Smooth muscle cell (in vitro differentiated cells): ENCODE measurements around the gene NAT9. TPM values are rescaled to one million over a fixed set of nuclear protein-coding genes. Genes with fewer than 3 reads are reported as not detected.

Experiments
- DNase-seq: peaks from one replicate; lab custom pipeline; 2025; ENCODE audit not compliant: unreplicated experiment; lab: John Stamatoyannopoulos, UW
- H2AFZ ChIP-seq: fragments of 200-600 bp; sonication (generic); 2 replicates; pipeline ENCODE4 v1.6.0; 2016; ENCODE audit warnings: antibody characterized with exemption, low read depth, mild to moderate bottlenecking
- H3F3A ChIP-seq: fragments of 200-600 bp; sonication (generic); 2 replicates; pipeline ENCODE4 v1.6.0; 2017; ENCODE audit warnings: antibody characterized with exemption, low read depth
- H3K27ac ChIP-seq: fragments of 200-600 bp; sonication (generic); 2 replicates; pipeline ENCODE4 v1.5.1; 2016; ENCODE audit warnings: low read depth, mild to moderate bottlenecking
- H3K27me3 ChIP-seq: fragments of 200-600 bp; sonication (generic); 2 replicates; pipeline ENCODE4 v1.6.1; 2016; ENCODE audit warnings: low read depth, mild to moderate bottlenecking
- H3K36me3 ChIP-seq: fragments of 200-600 bp; sonication (generic); 2 replicates; pipeline ENCODE4 v1.5.1; 2016; ENCODE audit warnings: low read depth
- H3K4me1 ChIP-seq: fragments of 200-600 bp; sonication (generic); 2 replicates; pipeline ENCODE4 v1.5.1; 2016; ENCODE audit warnings: low read depth
- H3K4me2 ChIP-seq: fragments of 200-600 bp; sonication (generic); 2 replicates; pipeline ENCODE4 v1.6.0; 2016; ENCODE audit warnings: mild to moderate bottlenecking
- H3K4me3 ChIP-seq: fragments of 200-600 bp; sonication (generic); 2 replicates; pipeline ENCODE4 v1.5.1; 2016; ENCODE audit warnings: mild to moderate bottlenecking
- H3K79me2 ChIP-seq: fragments of 200-600 bp; sonication (generic); 2 replicates; pipeline ENCODE4 v1.6.0; 2016; ENCODE audit warnings: low read depth, mild to moderate bottlenecking
- H3K9ac ChIP-seq: fragments of 200-600 bp; sonication (generic); 2 replicates; pipeline ENCODE4 v1.6.0; 2016; ENCODE audit warnings: low read depth
- H3K9me3 ChIP-seq: fragments of 200-600 bp; sonication (generic); replicated peaks from 2 replicates; pipeline ENCODE4 v1.5.1; 2016; ENCODE audit warnings: low read depth
- H4K20me1 ChIP-seq: fragments of 200-600 bp; sonication (generic); 2 replicates; pipeline ENCODE4 v1.6.0; 2016; ENCODE audit warnings: low read depth
- CTCF ChIP-seq: fragments of 200-600 bp; sonication (generic); IDR thresholded peaks from 2 replicates; pipeline ENCODE4 v1.5.1; 2017; ENCODE audit warnings: borderline replicate concordance, mild to moderate bottlenecking, antibody characterized with exemption; ENCODE audit not compliant: insufficient read depth, poor library complexity, severe bottlenecking
- WGBS: methylation state at CpG from one replicate; pipeline ENCODE4 v1.1.7; 2016; ENCODE audit warnings: low lambda C conversion rate; 5-methylcytosine and 5-hydroxymethylcytosine counted together
- polyA plus RNA-seq: library from polyadenylated mRNA; unstranded; fragments of >200 nt; fragmentation: Nextera tagmentation; extraction: Ambion mirVana; gene quantifications from 2 replicates; pipeline ENCODE4 v1.2.1, GENCODE V29; 2016
- total RNA-seq: library from RNA; depleted of rRNA; stranded (reverse); fragments of >200 nt; gene quantifications from 2 replicates; pipeline ENCODE4 v1.2.3, GENCODE V29; 2014

Gene NAT9
- total and polyA plus RNA-seq, 2 experiments from 2014 or later, result 21.4 to 42.5 TPM

- H2AFZ ChIP-seq, result no peak overlapping the region
- no peak for TF ChIP-seq CTCF
- no peaks in the 10 kb centered on the region for H3K79me2 ChIP-seq
- no peaks in the 10 kb centered on the region for H3K9me3 ChIP-seq
- no peaks in the 10 kb centered on the region for H3K36me3 ChIP-seq
- H3K27me3 ChIP-seq, result no peaks in the 10 kb centered on the region
- H3K4me3 ChIP-seq, result no peak overlapping the region
- no peak for DNase-seq
- H4K20me1 ChIP-seq, result peaks cover 14% of the 10 kb centered on the region
- no peaks in the 10 kb centered on the region for H3F3A ChIP-seq
- no peak overlapping the region for H3K27ac ChIP-seq
- no peak overlapping the region for H3K9ac ChIP-seq
- no peaks in the 10 kb centered on the region for H3K4me1 ChIP-seq
- WGBS, result 93% methylated on average over 16 of the region's 16 CpGs
- H3K4me2 ChIP-seq, result no peak overlapping the region
These were observed 42.3 kb upstream of the NAT9 start for GRCh38 chr17:74818291-74818938.

GRCh38 chr17:74816905-74817620 is 40.9 kb upstream of the NAT9 start:
- DNase-seq, result no peak
- no peaks in the 10 kb centered on the region for H3K79me2 ChIP-seq
- H3K27me3 ChIP-seq, result no peaks in the 10 kb centered on the region
- H3F3A ChIP-seq, result no peaks in the 10 kb centered on the region
- H3K4me3 ChIP-seq, result no peak overlapping the region
- peaks cover 16% of the 10 kb centered on the region for H4K20me1 ChIP-seq
- H2AFZ ChIP-seq, result no peak overlapping the region
- H3K27ac ChIP-seq, result no peak overlapping the region
- H3K9ac ChIP-seq, result no peak overlapping the region
- H3K4me1 ChIP-seq, result no peaks in the 10 kb centered on the region
- H3K4me2 ChIP-seq, result no peak overlapping the region
- 88% methylated on average over 18 of the region's 18 CpGs for WGBS
- H3K36me3 ChIP-seq, result no peaks in the 10 kb centered on the region
- TF ChIP-seq CTCF, result no peak
- H3K9me3 ChIP-seq, result no peaks in the 10 kb centered on the region

GRCh38 chr17:74815550-74816370 is 39.6 kb upstream of the NAT9 start:
- Histone ChIP-seq H2AFZ (no peak overlapping the region), H3K36me3 (no peaks in the 10 kb centered on the region), H3K27ac (no peak overlapping the region), H3K79me2 (no peaks in the 10 kb centered on the region), H3K9ac (no peak overlapping the region), H3K4me2 (no peak overlapping the region), H3K4me3 (no peak overlapping the region), H3K9me3 (no peaks in the 10 kb centered on the region), H3K4me1 (no peaks in the 10 kb centered on the region), H4K20me1 (peaks cover 19% of the 10 kb centered on the region), H3F3A (no peaks in the 10 kb centered on the region), H3K27me3 (no peaks in the 10 kb centered on the region)
- no peak for TF ChIP-seq CTCF
- no peak for DNase-seq
- 87% methylated on average over 15 of the region's 15 CpGs for WGBS
